ENCODE data around the gene AMY1C. TPM values are rescaled to one million over a fixed set of nuclear protein-coding genes. Genes with fewer than 3 reads are reported as not detected.
"Not testable (repeated sequence)": the region's sequence is repeated elsewhere in the genome, so short reads cannot be mapped to it uniquely, and the experiment has no call there.

The AMY1C gene
- total RNA-seq, 2 experiments from 2014 or later, result not detected

- H3K79me2 ChIP-seq (ENCODE audit: insufficient read depth, low read depth, low read length); BruUV-seq (replicated peaks); H3K36me3 ChIP-seq (ENCODE audit: insufficient read depth, low read length); DNase-seq (ENCODE audit: low spot score); H3K4me1 ChIP-seq (ENCODE audit: insufficient read depth, low read length, poor library complexity, severe bottlenecking); H2AFZ ChIP-seq (ENCODE audit: low read length); H3K9me3 ChIP-seq (ENCODE audit: low read length); H3K4me3 ChIP-seq (ENCODE audit: low read depth, low read length, poor library complexity, severe bottlenecking); H3K9me2 ChIP-seq (ENCODE audit: insufficient read depth, low read length); CTCF ChIA-PET (ENCODE audit: unreplicated experiment); H3K4me2 ChIP-seq (ENCODE audit: low read length); H4K20me1 ChIP-seq (ENCODE audit: insufficient read depth, low read length); H3K27ac ChIP-seq (ENCODE audit: low read depth, low read length, poor library complexity, severe bottlenecking); POLR2A ChIA-PET; intact Hi-C loops (cut with micrococcal nuclease; ENCODE audit: unreplicated experiment): not testable (repeated sequence)
Observed at GRCh38 chr1:103735334-103735733, 14.4 kb upstream of the AMY1C start.

GRCh38 chr1:103738031-103738430 lies 11.7 kb upstream of the AMY1C start:
- H3K79me2 ChIP-seq (ENCODE audit: insufficient read depth, low read depth, low read length); H3K4me2 ChIP-seq (ENCODE audit: low read length); CTCF ChIA-PET (ENCODE audit: unreplicated experiment); H3K4me1 ChIP-seq (ENCODE audit: insufficient read depth, low read length, poor library complexity, severe bottlenecking); H3K9me2 ChIP-seq (ENCODE audit: insufficient read depth, low read length); H4K20me1 ChIP-seq (ENCODE audit: insufficient read depth, low read length); H3K27ac ChIP-seq (ENCODE audit: low read depth, low read length, poor library complexity, severe bottlenecking); H3K36me3 ChIP-seq (ENCODE audit: insufficient read depth, low read length); intact Hi-C loops (cut with micrococcal nuclease; ENCODE audit: unreplicated experiment); BruUV-seq (replicated peaks); H2AFZ ChIP-seq (ENCODE audit: low read length); POLR2A ChIA-PET; H3K4me3 ChIP-seq (ENCODE audit: low read depth, low read length, poor library complexity, severe bottlenecking); DNase-seq (ENCODE audit: low spot score); H3K9me3 ChIP-seq (ENCODE audit: low read length): not testable (repeated sequence)

GRCh38 chr1:103744449-103744848 lies 5.2 kb upstream of the AMY1C start:
- intact Hi-C loops (cut with micrococcal nuclease; ENCODE audit: unreplicated experiment); H3K4me1 ChIP-seq (ENCODE audit: insufficient read depth, low read length, poor library complexity, severe bottlenecking); H3K79me2 ChIP-seq (ENCODE audit: insufficient read depth, low read depth, low read length); H3K36me3 ChIP-seq (ENCODE audit: insufficient read depth, low read length); H3K9me3 ChIP-seq (ENCODE audit: low read length); CTCF ChIA-PET (ENCODE audit: unreplicated experiment); DNase-seq (ENCODE audit: low spot score); H3K9me2 ChIP-seq (ENCODE audit: insufficient read depth, low read length); BruUV-seq (replicated peaks); H3K4me3 ChIP-seq (ENCODE audit: low read depth, low read length, poor library complexity, severe bottlenecking); POLR2A ChIA-PET; H3K27ac ChIP-seq (ENCODE audit: low read depth, low read length, poor library complexity, severe bottlenecking); H4K20me1 ChIP-seq (ENCODE audit: insufficient read depth, low read length); H2AFZ ChIP-seq (ENCODE audit: low read length); H3K4me2 ChIP-seq (ENCODE audit: low read length): not testable (repeated sequence)

- CTCF ChIA-PET (ENCODE audit: unreplicated experiment); H3K9me2 ChIP-seq (ENCODE audit: insufficient read depth, low read length); H3K4me3 ChIP-seq (ENCODE audit: low read depth, low read length, poor library complexity, severe bottlenecking); DNase-seq (ENCODE audit: low spot score); H3K4me2 ChIP-seq (ENCODE audit: low read length); intact Hi-C loops (cut with micrococcal nuclease; ENCODE audit: unreplicated experiment); POLR2A ChIA-PET; BruUV-seq (replicated peaks); H3K9me3 ChIP-seq (ENCODE audit: low read length); H3K79me2 ChIP-seq (ENCODE audit: insufficient read depth, low read depth, low read length); H3K27ac ChIP-seq (ENCODE audit: low read depth, low read length, poor library complexity, severe bottlenecking); H3K36me3 ChIP-seq (ENCODE audit: insufficient read depth, low read length); H4K20me1 ChIP-seq (ENCODE audit: insufficient read depth, low read length); H2AFZ ChIP-seq (ENCODE audit: low read length); H3K4me1 ChIP-seq (ENCODE audit: insufficient read depth, low read length, poor library complexity, severe bottlenecking): not testable (repeated sequence)
Observed at GRCh38 chr1:103745040-103745439, 4.7 kb upstream of the AMY1C start.

DNA sequence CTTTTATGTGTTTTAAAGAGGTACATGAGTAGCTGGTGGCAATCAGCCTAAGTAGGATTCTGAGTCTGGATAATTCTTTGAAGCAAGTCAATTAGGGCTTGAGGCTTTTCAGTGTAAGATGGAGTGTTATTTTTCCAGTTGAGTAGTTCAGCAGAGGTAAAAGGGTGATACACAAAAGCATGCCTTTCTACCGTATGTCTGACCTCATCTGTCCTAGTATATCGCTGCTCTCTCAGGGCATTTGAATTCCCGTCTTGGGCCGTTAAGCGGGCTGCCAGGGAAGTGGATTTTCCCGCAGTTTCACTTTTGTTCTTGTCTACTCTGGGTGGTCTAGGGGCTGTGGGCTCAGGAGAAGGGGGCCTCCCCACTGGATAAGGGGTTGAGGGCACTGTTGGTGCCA lies 1.4 kb upstream of the AMY1C start:
- H3K79me2 ChIP-seq (ENCODE audit: insufficient read depth, low read depth, low read length), result not testable (repeated sequence)

More for the DNA sequence above, 1.4 kb upstream of the AMY1C start:
- intact Hi-C loops (cut with micrococcal nuclease; ENCODE audit: unreplicated experiment); DNase-seq (ENCODE audit: low spot score); H4K20me1 ChIP-seq (ENCODE audit: insufficient read depth, low read length); H3K4me2 ChIP-seq (ENCODE audit: low read length); H3K9me2 ChIP-seq (ENCODE audit: insufficient read depth, low read length); H3K36me3 ChIP-seq (ENCODE audit: insufficient read depth, low read length); H2AFZ ChIP-seq (ENCODE audit: low read length); H3K9me3 ChIP-seq (ENCODE audit: low read length); H3K4me3 ChIP-seq (ENCODE audit: low read depth, low read length, poor library complexity, severe bottlenecking); BruUV-seq (replicated peaks); POLR2A ChIA-PET; H3K27ac ChIP-seq (ENCODE audit: low read depth, low read length, poor library complexity, severe bottlenecking); CTCF ChIA-PET (ENCODE audit: unreplicated experiment); H3K4me1 ChIP-seq (ENCODE audit: insufficient read depth, low read length, poor library complexity, severe bottlenecking): not testable (repeated sequence)

Data from OCI-LY7 (cell line).